AG08395 (cell line): ENCODE measurements around the gene MAPK8.
A peak's percentile ranks its signal among the peaks of the same experiment; 100 is the strongest.
"Not testable (repeated sequence)": the region's sequence is repeated elsewhere in the genome, so short reads cannot be mapped to it uniquely, and the experiment has no call there.

Experiments used
- DNase-seq: peaks from one replicate; pipeline ENCODE4 v3.0.0; 2012; ENCODE audit warnings: mixed read lengths, low spot score

The MAPK8 gene

GRCh38 chr10:48336978-48337599 is 30.6 kb downstream of the MAPK8 start:
- DNase-seq: no peak

DNA sequence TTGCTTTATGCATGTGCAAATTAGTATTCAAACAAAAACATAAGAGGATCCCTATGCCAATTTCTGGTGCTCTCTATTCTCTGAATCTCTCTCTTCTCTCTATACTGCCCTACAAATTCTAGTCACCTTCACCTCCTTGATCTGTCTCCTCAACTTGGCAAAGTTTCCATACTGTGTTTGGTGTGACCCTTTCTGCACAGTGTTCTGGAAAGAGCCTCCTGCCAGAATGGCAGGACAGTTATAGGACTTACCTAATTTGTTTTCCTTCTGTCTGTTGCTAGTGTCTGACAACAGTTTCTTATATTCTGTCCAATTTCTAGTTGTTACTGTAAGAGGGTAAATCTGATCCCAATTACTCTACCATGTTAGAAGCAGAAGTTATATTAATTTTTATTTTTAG is 34.3 kb downstream of the MAPK8 start:
- DNase-seq: no peak

DNA sequence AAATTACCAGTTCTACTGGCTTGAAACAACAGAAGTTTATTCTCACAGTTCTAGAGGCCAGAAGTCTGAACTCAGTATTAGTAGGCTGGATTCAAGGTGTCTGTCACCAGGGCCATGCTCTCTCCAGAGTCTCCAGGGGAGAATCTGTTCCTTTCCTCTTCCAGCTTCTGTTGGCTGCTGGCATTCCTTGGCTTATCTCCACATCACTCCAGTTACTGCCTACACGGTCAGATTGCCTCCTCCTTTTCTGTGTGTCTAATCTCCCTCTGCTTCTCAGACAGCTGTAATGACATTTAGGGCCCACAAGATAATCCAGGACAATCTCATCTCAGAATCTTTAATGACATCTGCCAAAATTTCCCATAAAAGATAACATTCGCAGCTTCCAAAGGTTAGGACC is 36.6 kb downstream of the MAPK8 start:
- no peak for DNase-seq

DNA sequence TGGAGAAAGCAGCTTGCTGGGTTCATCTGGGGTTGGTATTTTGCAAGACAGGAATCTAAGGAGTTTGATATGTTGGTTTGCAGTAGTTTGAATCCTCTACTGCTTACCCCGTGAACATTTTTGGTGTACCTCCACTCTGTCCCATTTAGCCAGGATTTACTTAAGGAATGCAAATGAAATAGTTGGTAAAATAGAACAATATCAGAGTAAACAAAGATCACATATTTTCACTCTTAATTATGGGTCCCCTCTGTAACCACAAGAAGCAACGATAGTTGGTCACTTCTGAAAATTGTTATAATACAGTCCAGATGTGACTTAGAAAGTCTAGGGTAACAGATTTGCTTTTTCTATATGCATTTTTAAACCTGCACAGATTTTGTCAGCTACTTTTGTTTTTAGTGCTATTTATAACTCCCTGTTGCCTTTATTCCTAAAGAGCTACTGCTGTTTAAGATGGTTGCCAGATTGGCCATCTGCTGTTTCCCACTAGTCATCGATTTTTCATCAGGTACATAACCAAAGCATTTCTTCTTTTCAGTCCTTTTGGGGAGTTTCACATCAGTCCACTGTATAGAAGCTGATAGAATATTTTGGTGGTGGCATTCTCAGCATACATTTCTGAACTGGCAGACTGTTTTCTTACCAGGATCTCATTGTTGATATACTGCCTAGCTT is 37.6 kb downstream of the MAPK8 start:
- peak; percentile 38 for DNase-seq

DNA sequence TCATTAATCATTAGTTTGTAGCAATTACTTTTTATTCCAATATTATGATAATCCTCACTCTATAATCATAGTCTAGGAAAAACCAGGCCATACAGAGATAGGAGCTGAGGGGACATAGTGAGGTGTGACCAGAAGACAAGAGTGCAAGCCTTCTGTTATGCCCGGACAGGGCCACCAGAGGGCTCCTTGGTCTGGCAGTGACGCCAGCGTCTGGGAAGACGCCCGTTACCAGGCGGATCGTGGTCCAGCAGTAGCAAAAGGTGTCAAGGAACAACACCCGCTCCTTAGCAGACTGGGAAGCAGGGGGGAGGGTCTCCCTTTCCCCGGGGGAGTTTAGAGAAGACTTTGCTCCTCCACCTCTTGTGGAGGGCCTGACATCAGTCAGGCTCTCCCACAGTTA is 39.8 kb downstream of the MAPK8 start:
- not testable (repeated sequence) for DNase-seq

GRCh38 chr10:48347539-48347938 is 41.1 kb downstream of the MAPK8 start:
- DNase-seq: not testable (repeated sequence)

DNA sequence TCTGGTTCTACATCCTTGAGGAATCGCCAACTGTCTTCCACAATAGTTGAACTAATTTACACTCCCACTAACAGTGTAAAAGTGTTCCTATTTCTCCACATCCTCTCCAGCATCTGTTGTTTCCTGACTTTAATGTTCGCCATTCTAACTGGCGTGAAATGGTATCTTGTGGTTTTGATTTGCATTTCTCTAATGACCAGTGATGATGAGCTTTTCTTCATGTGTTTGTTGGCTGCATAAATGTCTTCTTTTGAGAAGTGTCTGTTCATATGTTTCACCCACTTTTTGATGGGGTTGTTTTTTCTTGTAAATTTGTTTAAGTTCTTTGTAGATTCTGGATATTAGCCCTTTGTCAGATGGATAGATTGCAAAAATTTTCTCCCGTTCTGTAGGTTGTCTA is 41.5 kb downstream of the MAPK8 start:
- DNase-seq: not testable (repeated sequence)

- DNase-seq: no peak
Observed at GRCh38 chr10:48353246-48353645, 46.8 kb downstream of the MAPK8 start.

- no peak for DNase-seq
Observed at GRCh38 chr10:48357631-48358030, 51.2 kb downstream of the MAPK8 start.

GRCh38 chr10:48358162-48358561 is 51.7 kb downstream of the MAPK8 start:
- no peak for DNase-seq

DNA sequence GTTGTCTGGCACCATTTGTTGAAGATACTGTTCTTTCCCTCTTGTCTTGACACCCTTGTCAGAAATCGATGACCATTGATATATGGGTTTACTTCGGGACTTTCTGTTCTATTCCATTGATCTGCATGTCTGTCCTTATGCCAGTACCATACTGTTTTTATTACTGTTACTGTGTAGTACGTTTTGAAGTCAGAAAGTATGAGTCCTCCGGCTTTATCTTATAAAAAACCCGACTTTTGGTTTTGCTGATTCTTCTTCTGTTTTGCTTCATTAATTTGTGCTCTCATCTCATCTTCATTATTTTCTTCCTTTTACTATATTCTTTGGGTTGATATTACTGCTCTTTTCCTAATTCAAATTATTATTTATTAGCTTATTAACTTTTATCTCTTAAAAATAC is 52.4 kb downstream of the MAPK8 start:
- no peak for DNase-seq

GRCh38 chr10:48361176-48361575 is 54.7 kb downstream of the MAPK8 start:
- no peak for DNase-seq

- DNase-seq: peak; percentile 46
Observed at GRCh38 chr10:48363617-48364355, 57.3 kb downstream of the MAPK8 start.

DNA sequence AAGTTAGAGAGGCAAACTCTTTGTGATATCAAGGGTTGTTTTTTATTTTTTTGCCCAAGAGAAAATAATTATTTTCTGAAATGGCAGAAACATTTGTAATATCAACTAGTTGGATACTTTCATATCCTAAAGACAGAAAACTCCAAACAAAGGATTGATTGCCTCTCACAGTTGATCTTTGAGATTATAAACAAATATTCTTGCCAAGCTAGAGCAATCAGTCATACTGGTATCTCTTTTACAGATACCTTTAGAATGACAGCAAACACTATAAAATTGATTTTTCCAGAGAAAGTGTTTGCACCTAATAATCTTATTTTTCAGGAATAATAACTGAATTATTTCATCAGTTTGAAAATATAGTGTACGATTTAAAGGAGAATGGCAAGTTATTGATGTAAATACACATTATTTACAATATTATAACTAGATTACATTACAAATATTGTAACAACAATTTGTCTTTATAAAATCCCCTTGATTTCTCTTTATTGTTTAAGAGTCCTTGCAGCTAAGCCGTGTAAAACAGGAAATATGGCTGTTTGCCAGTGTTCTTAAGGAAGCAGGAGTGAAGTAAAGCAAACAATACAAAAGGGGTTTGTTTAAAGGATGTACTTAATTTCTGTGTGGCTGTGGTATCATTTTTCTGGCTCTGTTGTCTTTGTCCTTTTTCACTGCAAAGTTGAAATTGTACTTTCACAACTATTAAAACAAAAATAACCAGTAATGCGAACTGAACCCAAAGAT is 58.4 kb downstream of the MAPK8 start:
- no peak for DNase-seq

DNA sequence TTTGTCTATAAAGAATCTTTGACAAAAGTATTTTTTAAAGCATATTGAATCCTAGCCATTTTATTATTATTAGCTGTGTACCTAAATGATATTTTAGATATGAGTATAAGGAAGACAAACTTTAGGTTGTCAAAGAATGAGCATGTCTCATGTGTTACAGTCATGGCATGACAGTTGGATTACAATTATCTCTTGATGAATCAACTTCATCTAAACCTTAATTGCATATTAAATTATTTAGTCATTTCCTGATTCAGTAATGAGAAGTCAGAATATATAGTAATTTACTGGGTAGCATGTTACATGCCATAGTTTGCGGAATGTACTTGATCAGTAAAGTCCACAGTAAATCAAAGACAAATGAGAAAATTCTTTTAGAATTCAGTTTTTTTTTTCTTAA is 59.2 kb downstream of the MAPK8 start:
- DNase-seq: no peak

DNA sequence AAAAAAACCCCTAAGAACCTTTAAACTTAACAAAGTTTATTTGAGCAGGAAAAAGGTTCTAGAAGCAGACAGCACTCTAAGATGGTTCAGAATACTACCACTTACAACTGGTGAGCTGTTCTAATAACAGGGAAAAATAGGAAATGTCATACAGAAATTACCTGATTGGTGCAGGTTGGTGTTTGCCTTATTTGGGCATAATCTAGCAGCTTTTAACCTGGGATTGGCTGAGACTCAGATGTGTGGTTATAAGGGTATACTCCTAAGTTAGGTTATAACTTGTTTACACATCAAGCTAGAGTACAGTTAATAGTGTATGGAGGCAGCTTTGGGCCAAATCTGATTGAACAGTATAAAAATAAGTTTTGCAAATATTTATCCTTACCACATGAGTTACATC is 59.8 kb downstream of the MAPK8 start:
- DNase-seq: no peak

GRCh38 chr10:48369501-48369900 is 63.0 kb downstream of the MAPK8 start:
- no peak for DNase-seq

DNA sequence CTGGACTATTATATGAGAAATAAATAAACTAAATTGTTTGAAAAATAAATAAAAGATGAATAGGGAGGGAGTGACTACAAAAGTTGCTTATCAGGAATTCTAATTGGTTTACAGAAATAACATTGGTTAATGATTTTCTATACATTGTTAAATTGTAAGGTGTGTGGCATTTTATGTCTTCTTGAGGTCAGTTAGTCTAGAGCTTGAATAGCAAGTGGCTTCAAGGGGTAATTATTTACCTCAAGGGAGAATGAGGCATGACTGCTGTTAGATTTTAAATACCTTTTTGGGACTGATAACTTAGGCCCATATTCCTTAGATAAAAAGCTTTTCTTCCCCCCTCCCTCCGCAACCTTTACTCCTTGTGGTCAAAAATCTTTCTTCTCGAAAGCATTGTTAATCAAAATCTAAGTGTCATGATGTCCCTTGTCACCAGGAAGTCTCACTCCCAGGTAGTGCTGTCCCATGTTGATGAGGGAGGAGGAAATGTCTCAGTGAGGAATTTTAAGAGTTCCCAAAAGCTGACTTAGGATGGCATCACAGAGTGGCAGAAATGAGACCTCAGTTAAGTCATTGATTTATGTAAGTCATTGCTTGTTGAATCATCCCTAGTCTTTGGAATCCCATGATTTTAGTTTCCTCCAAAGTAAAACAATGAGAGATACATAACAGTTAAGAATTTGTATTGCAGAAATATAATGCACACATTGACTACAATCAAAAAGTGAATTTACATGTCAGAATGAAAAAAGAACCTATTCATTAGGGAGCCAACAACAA is 71.5 kb downstream of the MAPK8 start:
- DNase-seq: no peak

GRCh38 chr10:48378675-48379074 is 72.2 kb downstream of the MAPK8 start:
- no peak for DNase-seq

DNA sequence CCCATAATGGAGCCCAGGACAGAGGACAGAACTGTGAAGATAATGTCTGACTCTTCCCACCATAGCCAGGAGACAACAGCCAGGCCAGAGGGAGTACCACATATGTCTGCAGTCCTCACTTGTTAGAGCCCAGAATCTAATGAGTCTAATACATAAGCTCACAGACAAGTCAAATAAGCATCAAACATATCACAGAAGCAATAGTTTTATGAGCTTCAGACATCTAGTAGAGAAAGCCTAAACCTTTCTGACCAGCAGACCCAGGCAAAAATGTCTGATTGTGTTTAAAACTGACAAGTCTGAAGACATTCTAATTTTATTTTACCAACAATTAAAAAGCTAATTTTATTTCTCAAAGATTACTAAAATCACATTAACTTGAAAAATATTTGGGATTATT is 75.5 kb downstream of the MAPK8 start:
- no peak for DNase-seq

DNA sequence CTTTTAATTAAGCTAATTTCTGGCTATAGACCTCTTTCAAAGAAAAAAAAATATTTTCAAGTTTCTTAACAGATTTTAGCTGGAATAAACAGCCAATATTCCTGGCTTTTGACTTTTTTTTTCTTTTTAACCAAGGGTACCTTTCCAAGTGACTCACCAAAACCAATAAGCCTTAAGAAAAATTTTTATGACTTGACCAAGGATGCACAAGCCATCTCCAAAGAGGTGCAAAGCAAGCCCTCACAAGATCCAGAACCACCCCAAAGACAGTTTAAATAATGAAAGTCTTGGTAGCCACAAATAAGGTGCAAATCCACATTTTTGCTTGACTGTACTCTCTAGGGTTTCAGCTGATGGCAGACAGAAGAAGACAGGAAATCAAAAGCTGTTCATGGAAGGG is 76.5 kb downstream of the MAPK8 start:
- DNase-seq: no peak

- DNase-seq: no peak
Observed at GRCh38 chr10:48383393-48383792, 76.9 kb downstream of the MAPK8 start.
